ENCODE measurements around the gene USP35.

The USP35 gene

GRCh38 chr11:78213526-78214330 is 25.0 kb downstream of the USP35 start:
- TF ChIP-seq CTCF (conservative IDR thresholded peaks at IDR 0.05) = no peak
- no peak overlapping the region for H3K27ac ChIP-seq

- TF ChIP-seq CTCF (conservative IDR thresholded peaks at IDR 0.05) = no peak
- no peak overlapping the region for H3K27ac ChIP-seq
These were observed 25.8 kb downstream of the USP35 start for GRCh38 chr11:78214331-78215194.

- no peak for TF ChIP-seq CTCF (conservative IDR thresholded peaks at IDR 0.05)
- H3K27ac ChIP-seq = no peak overlapping the region
These were observed 27.3 kb downstream of the USP35 start for GRCh38 chr11:78216021-78216420.

- no peak for TF ChIP-seq CTCF (conservative IDR thresholded peaks at IDR 0.05)
- H3K27ac ChIP-seq = no peak overlapping the region
These were observed 28.0 kb downstream of the USP35 start for GRCh38 chr11:78216571-78217287.

GRCh38 chr11:78217650-78218541 is 29.2 kb downstream of the USP35 start:
- no peak overlapping the region for H3K27ac ChIP-seq
- TF ChIP-seq CTCF (conservative IDR thresholded peaks at IDR 0.05) = no peak

GRCh38 chr11:78218707-78219492 is 30.2 kb downstream of the USP35 start:
- no peak for TF ChIP-seq CTCF (conservative IDR thresholded peaks at IDR 0.05)
- H3K27ac ChIP-seq = no peak overlapping the region

Measured in VCaP (cell line).